OCI-LY1 (cell line): Measurements from ENCODE around the gene RPRD2.

ENCODE experiments used
- EZH2 ChIP-seq: fragments of 200-600 bp; sonication (generic), shearing (Covaris generic); IDR thresholded peaks from 2 replicates; pipeline ENCODE4 v1.8.0; 2017; ENCODE audit warnings: borderline replicate concordance, mixed run types, mild to moderate bottlenecking, antibody characterized with exemption, low read length, moderate library complexity, mixed read lengths
- TF ChIP-seq, protein P1 (sequence below): fragments of 200-600 bp; sonication (generic), shearing (Covaris generic); IDR thresholded peaks from 2 replicates; pipeline ENCODE4 v1.5.1; 2017; ENCODE audit warnings: mild to moderate bottlenecking, antibody characterized with exemption, low read length, moderate library complexity, mixed read lengths

GRCh38 chr1:150476754-150477153 lies 112.8 kb downstream of the RPRD2 start:
- TF ChIP-seq, protein P1, sequence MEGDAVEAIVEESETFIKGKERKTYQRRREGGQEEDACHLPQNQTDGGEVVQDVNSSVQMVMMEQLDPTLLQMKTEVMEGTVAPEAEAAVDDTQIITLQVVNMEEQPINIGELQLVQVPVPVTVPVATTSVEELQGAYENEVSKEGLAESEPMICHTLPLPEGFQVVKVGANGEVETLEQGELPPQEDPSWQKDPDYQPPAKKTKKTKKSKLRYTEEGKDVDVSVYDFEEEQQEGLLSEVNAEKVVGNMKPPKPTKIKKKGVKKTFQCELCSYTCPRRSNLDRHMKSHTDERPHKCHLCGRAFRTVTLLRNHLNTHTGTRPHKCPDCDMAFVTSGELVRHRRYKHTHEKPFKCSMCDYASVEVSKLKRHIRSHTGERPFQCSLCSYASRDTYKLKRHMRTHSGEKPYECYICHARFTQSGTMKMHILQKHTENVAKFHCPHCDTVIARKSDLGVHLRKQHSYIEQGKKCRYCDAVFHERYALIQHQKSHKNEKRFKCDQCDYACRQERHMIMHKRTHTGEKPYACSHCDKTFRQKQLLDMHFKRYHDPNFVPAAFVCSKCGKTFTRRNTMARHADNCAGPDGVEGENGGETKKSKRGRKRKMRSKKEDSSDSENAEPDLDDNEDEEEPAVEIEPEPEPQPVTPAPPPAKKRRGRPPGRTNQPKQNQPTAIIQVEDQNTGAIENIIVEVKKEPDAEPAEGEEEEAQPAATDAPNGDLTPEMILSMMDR, result no peak
- TF ChIP-seq EZH2, result no peak
